MM.1S (cell line): Measurements from ENCODE around the gene MYBPC2.

ENCODE experiments used
- EZH2 ChIP-seq: fragments of 300-600 bp; sonication (generic); optimal IDR thresholded peaks from 2 replicates; pipeline ENCODE3; 2017; ENCODE audit warnings: low read depth, mild to moderate bottlenecking, antibody characterized with exemption, low read length, mixed read lengths
- EZH2phosphoT487 ChIP-seq: fragments of 300-600 bp; sonication (generic); IDR thresholded peaks from 2 replicates; pipeline ENCODE4 v1.6.1; 2018; ENCODE audit warnings: antibody characterized with exemption, low read length
- TF ChIP-seq, protein P1 (sequence below): fragments of 300-600 bp; sonication (generic); IDR thresholded peaks from 2 replicates; pipeline ENCODE4 v1.5.1; 2016; ENCODE audit warnings: antibody characterized with exemption, low read length, mixed read lengths

DNA sequence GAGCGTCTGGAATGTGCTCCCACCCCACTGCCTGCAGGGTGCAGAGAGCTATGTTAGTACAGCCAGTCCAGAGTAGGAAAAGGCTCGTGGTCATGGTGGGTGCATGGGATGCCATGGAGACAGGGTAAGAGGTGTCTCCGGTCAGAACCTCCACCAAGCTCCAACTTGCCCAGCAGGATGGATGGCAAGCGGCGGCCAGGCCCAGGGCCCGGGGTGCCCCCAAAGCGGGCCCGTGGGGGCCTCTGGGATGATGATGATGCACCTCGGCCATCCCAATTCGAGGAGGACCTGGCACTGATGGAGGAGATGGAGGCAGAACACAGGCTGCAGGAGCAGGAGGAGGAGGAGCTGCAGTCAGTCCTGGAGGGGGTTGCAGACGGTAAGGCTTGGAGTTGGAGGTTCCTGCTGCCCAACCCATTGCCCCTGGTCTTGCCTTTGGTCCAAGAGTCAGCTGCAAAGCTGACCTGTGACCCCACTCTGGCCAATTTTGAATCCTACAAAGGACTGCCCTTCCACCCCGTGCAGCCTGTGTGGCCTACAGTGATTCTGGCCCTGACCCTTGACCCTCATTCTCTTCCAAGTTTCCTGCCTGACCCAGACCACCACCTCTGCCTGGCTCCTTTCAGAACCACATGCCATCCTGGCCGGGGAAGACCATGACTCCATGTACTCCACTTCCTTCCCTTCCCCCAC is 33.9 kb upstream of the MYBPC2 start:
- TF ChIP-seq, protein P1, sequence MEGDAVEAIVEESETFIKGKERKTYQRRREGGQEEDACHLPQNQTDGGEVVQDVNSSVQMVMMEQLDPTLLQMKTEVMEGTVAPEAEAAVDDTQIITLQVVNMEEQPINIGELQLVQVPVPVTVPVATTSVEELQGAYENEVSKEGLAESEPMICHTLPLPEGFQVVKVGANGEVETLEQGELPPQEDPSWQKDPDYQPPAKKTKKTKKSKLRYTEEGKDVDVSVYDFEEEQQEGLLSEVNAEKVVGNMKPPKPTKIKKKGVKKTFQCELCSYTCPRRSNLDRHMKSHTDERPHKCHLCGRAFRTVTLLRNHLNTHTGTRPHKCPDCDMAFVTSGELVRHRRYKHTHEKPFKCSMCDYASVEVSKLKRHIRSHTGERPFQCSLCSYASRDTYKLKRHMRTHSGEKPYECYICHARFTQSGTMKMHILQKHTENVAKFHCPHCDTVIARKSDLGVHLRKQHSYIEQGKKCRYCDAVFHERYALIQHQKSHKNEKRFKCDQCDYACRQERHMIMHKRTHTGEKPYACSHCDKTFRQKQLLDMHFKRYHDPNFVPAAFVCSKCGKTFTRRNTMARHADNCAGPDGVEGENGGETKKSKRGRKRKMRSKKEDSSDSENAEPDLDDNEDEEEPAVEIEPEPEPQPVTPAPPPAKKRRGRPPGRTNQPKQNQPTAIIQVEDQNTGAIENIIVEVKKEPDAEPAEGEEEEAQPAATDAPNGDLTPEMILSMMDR, result no peak
- TF ChIP-seq EZH2, result no peak
- TF ChIP-seq EZH2phosphoT487, result no peak
